Heart left ventricle (tissue), 16 donors: ENCODE results near the gene FBXW8. TPM values are rescaled to one million over a fixed set of nuclear protein-coding genes. Genes with fewer than 3 reads are reported as not detected.

Source experiments
- ATAC-seq, 4 donors: fragments of 200-7000 bp; cut with Tn5 transposase; one replicate each; pipeline ENCODE4 v1.9.1; 2020 to 2022; ENCODE audit warnings: moderate library complexity in 4 of 4, mild to moderate bottlenecking in 3 of 4, moderate number of reproducible peaks in 1 of 4
- DNase-seq, 5 donors: peaks; one replicate each; pipeline ENCODE4 v3.0.0-alpha.2; 2020
- H3K27ac ChIP-seq, 12 donors: fragments of 200-600 bp; sonication (generic) in 4 of 12; one replicate each; pipeline versions ENCODE4 v1.5.0 to v1.8.0; 2016 to 2022; ENCODE audit warnings: mild to moderate bottlenecking in 2 of 12
- H3K27me3 ChIP-seq, 9 donors: fragments of 200-600 bp; sonication (generic) in 2 of 9; one replicate each; pipeline versions ENCODE4 v1.5.1 to v1.8.0; 2016 to 2022; ENCODE audit warnings: mild to moderate bottlenecking in 3 of 9
- H3K36me3 ChIP-seq, 9 donors: fragments of 200-600 bp; sonication (generic) in 2 of 9; one replicate each; pipeline versions ENCODE4 v1.5.0 to v1.8.0; 2018 to 2022; ENCODE audit warnings: mild to moderate bottlenecking in 2 of 9
- H3K4me1 ChIP-seq, 12 donors: fragments of 200-600 bp; sonication (generic) in 4 of 12; one replicate each; pipeline versions ENCODE4 v1.5.0 to v1.8.0; 2016 to 2022; ENCODE audit warnings: mild to moderate bottlenecking in 3 of 12
- H3K4me3 ChIP-seq, 12 donors: fragments of 200-600 bp; sonication (generic) in 4 of 12; one replicate each; pipeline versions ENCODE4 v1.5.0 to v1.8.0; 2017 to 2022; ENCODE audit warnings: mild to moderate bottlenecking in 9 of 12, moderate library complexity in 4 of 12
- H3K9me3 ChIP-seq, 12 donors: fragments of 200-600 bp; sonication (generic) in 4 of 12; one replicate each; pipeline versions ENCODE4 v1.5.0 to v1.8.0; 2016 to 2022; ENCODE audit warnings: mild to moderate bottlenecking in 1 of 12
- CTCF ChIP-seq, 12 donors: fragments of 200-600 bp; sonication (generic) in 4 of 12; IDR thresholded peaks; one replicate each; pipeline versions ENCODE4 v1.5.0 to v1.8.0; 2018 to 2022; ENCODE audit warnings: antibody characterized with exemption in 12 of 12, mild to moderate bottlenecking in 5 of 12
- POLR2A ChIP-seq, 2 donors: fragments of 450-650 bp; IDR thresholded peaks; one replicate each; pipeline ENCODE4 v1.6.1; 2017; ENCODE audit warnings: antibody characterized with exemption in 2 of 2, mild to moderate bottlenecking in 2 of 2, moderate library complexity in 2 of 2
- WGBS, 4 donors: extraction: QIAGEN DNeasy Blood & Tissue Kit in 2 of 4; methylation state at CpG; one replicate each; pipeline versions ENCODE4 v1.1.5 to v1.1.7; 2013 to 2018; 5-methylcytosine and 5-hydroxymethylcytosine counted together
- intact Hi-C, 10 donors: fragments of 100-400 bp; cut with DNase I; formaldehyde crosslinking; loops; one replicate each; pipeline versions ENCODE4 v1.11.1 to v1.14.2; 2022
- long read RNA-seq, 3 donors: library from polyadenylated mRNA; unstranded; transcript quantifications; one replicate each; pipeline ENCODE4 v2.0.0, GENCODE V29; 2020 to 2021
- polyA plus RNA-seq, 2 donors: library from polyadenylated mRNA; stranded (reverse); fragments of 200-250 nt; gene quantifications; one replicate each; pipeline ENCODE4 v1.2.3, GENCODE V29; 2013
- total RNA-seq, 9 donors: library from RNA; depleted of rRNA in 2 of 9; stranded (reverse); fragments of >200 nt in 2 of 9; fragmentation: NEBNext Ultra II Directional in 3 of 9; extraction: Animal tissue kit (Norgen Biotek cat#: 25700) in 3 of 9; gene quantifications; one replicate each; pipeline versions ENCODE4 v1.1.0 to v1.2.4, GENCODE V29; 2016 to 2023
- donor health status: ischemic (EF 13 %, LVEDD 7.1; RV severe dilation, severe dysfunction).
- donor health status: healthy with polysubstance abuse.
- donor health status: DM: no; HTN: yes; CAD: no.
- donor health status: DM: no; HTN: no; CAD: no.
- donor health status: ischemic (EF 25% LVEDD 6.9; RV normal size, moderate dysfunction).
- donor health status: ischemic (EF 25% LVEDD 5.7; RV mildly dilated, moderate dysfunction).
- donor health status: healthy.
- donor health status: DM: yes; HTN: yes; CAD: no.
- donor health status: ischemic (EF 35%, LVEDD 5.7; RV mildly dilated, moderate dysfunction).
- donor health status: nonischemic (EF 11% LVEDD 7.7; RV severe dilation, severe dysfunction).
- donor health status: DM: yes; HTN: yes; CAD: no.
- donor health status: PGD.
- donor health status: ischemic (EF 29% LVEDD 5.4; RV normal size, mild dysfunction).
- donor health status: nonischemic (EF 23%, LVEDD 6.1; RV moderate dilation, normal function).

Gene FBXW8, protein sequence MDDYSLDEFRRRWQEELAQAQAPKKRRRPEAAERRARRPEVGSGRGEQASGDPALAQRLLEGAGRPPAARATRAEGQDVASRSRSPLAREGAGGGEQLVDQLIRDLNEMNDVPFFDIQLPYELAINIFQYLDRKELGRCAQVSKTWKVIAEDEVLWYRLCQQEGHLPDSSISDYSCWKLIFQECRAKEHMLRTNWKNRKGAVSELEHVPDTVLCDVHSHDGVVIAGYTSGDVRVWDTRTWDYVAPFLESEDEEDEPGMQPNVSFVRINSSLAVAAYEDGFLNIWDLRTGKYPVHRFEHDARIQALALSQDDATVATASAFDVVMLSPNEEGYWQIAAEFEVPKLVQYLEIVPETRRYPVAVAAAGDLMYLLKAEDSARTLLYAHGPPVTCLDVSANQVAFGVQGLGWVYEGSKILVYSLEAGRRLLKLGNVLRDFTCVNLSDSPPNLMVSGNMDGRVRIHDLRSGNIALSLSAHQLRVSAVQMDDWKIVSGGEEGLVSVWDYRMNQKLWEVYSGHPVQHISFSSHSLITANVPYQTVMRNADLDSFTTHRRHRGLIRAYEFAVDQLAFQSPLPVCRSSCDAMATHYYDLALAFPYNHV
- 1 to 10 TPM; 5.4 to 9.7 (median 7.1) TPM for total RNA-seq
- polyA plus RNA-seq = 1 to 10 TPM; 2.4 to 5.2 TPM
- long read RNA-seq, donor 1, partial matches to known transcripts = 1 of 9 reads
- long read RNA-seq, donor 1, other reads (novel, unspliced or antisense) = 4 of 9 reads
- long read RNA-seq, donor 2, full-length matches to known transcripts = 10 of 15 reads
- long read RNA-seq, donor 2, partial matches to known transcripts = 2 of 15 reads
- long read RNA-seq, donor 2, other reads (novel, unspliced or antisense) = 3 of 15 reads
- long read RNA-seq, donor 3, full-length matches to known transcripts = 12 of 17 reads
- long read RNA-seq, donor 3, partial matches to known transcripts = 2 of 17 reads
- long read RNA-seq, donor 3, other reads (novel, unspliced or antisense) = 3 of 17 reads

- ATAC-seq (peak; percentile 48 to 96 (median 94)), DNase-seq (peak; percentile 68 to 88 (median 80))
- peak within 1 kb of the TSS; percentile 65 to 97 (median 80) for H3K4me3 ChIP-seq
- TF ChIP-seq CTCF (IDR thresholded peaks at IDR 0.05) = no peak
- peak in 1 of 2 donors; percentile 43 for TF ChIP-seq POLR2A (IDR thresholded peaks at IDR 0.05)
- 0 to 1% (median 0%) methylated on average over 60 to 82 of the region's 82 CpGs for WGBS, 4 donors
- H3K27ac ChIP-seq = peak within 1 kb of the TSS; percentile 11 to 85 (median 79)
- H3K36me3 ChIP-seq = peaks cover 0 to 3% (median 0%) of the 10 kb centered on the region in 9 donors
- intact Hi-C loops = no loop called here
- no peaks in the 10 kb centered on the region for H3K9me3 ChIP-seq
- H3K27me3 ChIP-seq = no peaks in the 10 kb centered on the region
- peaks cover 0 to 22% (median 8%) of the 10 kb centered on the region in 12 donors for H3K4me1 ChIP-seq
Measured at GRCh38 chr12:116910645-116911451, at the start of gene FBXW8. Gene FBXW8, plus strand, starts transcription at chr12:116910950. Its CDS starts 88 bp downstream, at chr12:116911038.

- peak; percentile 69 to 90 (median 76) for ATAC-seq
Measured at GRCh38 chr12:116861320-116861719, 49.4 kb upstream of the FBXW8 start.

GRCh38 chr12:116862167-116862566 is 48.6 kb upstream of the FBXW8 start:
- ATAC-seq = no peak
- 82 to 98% (median 96%) methylated on average over 4 of the region's 4 CpGs for WGBS, 4 donors
- Histone ChIP-seq H3K9me3 (no peaks in the 10 kb centered on the region), H3K36me3 (no peaks in the 10 kb centered on the region), H3K4me1 (peaks cover 0 to 21% (median 6%) of the 10 kb centered on the region in 12 donors), H3K27me3 (peaks cover 0 to 6% (median 0%) of the 10 kb centered on the region in 9 donors), H3K4me3 (no peak overlapping the region), H3K27ac (no peak overlapping the region)
- TF ChIP-seq CTCF (IDR thresholded peaks at IDR 0.05) (no peak), POLR2A (IDR thresholded peaks at IDR 0.05) (no peak)
- intact Hi-C loops = no loop called here
- no peak for DNase-seq

More at GRCh38 chr12:116861320-116861719, 49.4 kb upstream of the FBXW8 start:
- TF ChIP-seq CTCF (IDR thresholded peaks at IDR 0.05) (no peak), POLR2A (IDR thresholded peaks at IDR 0.05) (no peak)
- H3K27me3 ChIP-seq = peaks cover 0 to 6% (median 0%) of the 10 kb centered on the region in 9 donors
- H3K4me1 ChIP-seq = peaks cover 0 to 21% (median 6%) of the 10 kb centered on the region in 12 donors
- H3K9me3 ChIP-seq = no peaks in the 10 kb centered on the region
- H3K27ac ChIP-seq = no peak overlapping the region
- DNase-seq = peak; percentile 55 to 75 (median 72)
- H3K36me3 ChIP-seq = no peaks in the 10 kb centered on the region
- WGBS, 4 donors = 40 to 46% (median 43%) methylated on average over 12 of the region's 12 CpGs
- H3K4me3 ChIP-seq = peak overlapping the region in 1 of 12 donors; percentile 26
- intact Hi-C loops = no loop called here
